ENCODE data around the gene MEIS2.

GRCh38 chr15:36912311-36912712, 188.0 kb downstream of the MEIS2 start:
- TF ChIP-seq POLR2AphosphoS5 (IDR thresholded peaks at IDR 0.05; ENCODE audit: low read depth, low read length) (no peak), POLR2A (IDR thresholded peaks at IDR 0.05; ENCODE audit: low read depth, low read length) (no peak), TAF1 (IDR thresholded peaks at IDR 0.05; ENCODE audit: borderline replicate concordance, low read depth, low read length) (no peak)

Data from GM12892 (cell line).